ENCODE data around the gene MKLN1. TPM values are rescaled to one million over a fixed set of nuclear protein-coding genes. Genes with fewer than 3 reads are reported as not detected.

The MKLN1 gene
- total and polyA plus RNA-seq, 2 of the 13 experiments (the other 11 are each of a cell fraction or from before 2014, with no cell fraction given), result 33.6 to 43.5 TPM

- no TSS peak for BruUV-seq (replicated peaks)
- 96% methylated on average over 1 of the region's 1 CpG for WGBS (ENCODE audit: low lambda C conversion rate)
Measured at GRCh38 chr7:131454498-131454897, 126.8 kb downstream of the MKLN1 start.

More at GRCh38 chr7:131454498-131454897, 126.8 kb downstream of the MKLN1 start:
- intact Hi-C loops (cut with micrococcal nuclease; ENCODE audit: unreplicated experiment) (no loop called here), in situ Hi-C loops (cut with HindIII; ENCODE audit: extremely low pct_ligation_motif_present, low pct_unique_long_range_greater_than_20kb) (no loop called here)
- Histone ChIP-seq H3K79me2 (ENCODE audit: insufficient read depth, low read length) (no peaks in the 10 kb centered on the region), H2AFZ (ENCODE audit: low read length) (no peak overlapping the region), H3K9ac (ENCODE audit: insufficient read depth, low read depth, low read length) (no peak overlapping the region), H3K27ac (ENCODE audit: extremely low read length, insufficient read depth, low read length) (no peak overlapping the region), H3K27me3 (ENCODE audit: control insufficient read depth in 1 of 2, insufficient read depth in 2 of 2, low read length in 2 of 2) (no peaks in the 10 kb centered on the region), H3K9me3 (ENCODE audit: low read length) (no peaks in the 10 kb centered on the region), H3K36me3 (replicated peaks in 1 of 2; ENCODE audit: control insufficient read depth in 1 of 2, insufficient read depth in 2 of 2, low read length in 2 of 2) (peaks cover 2 to 20% of the 10 kb centered on the region in 2 experiments; a peak in 4 of 5 replicates), H3K4me1 (ENCODE audit: insufficient read depth, low read length) (no peaks in the 10 kb centered on the region), H3K4me2 (ENCODE audit: low read depth, low read length) (no peak overlapping the region), H3K4me3 (replicated peaks in 1 of 3; ENCODE audit: insufficient read depth in 1 of 3, low read depth in 2 of 3, low read length in 3 of 3) (no peak overlapping the region), H4K20me1 (ENCODE audit: insufficient read depth, low read length) (no peaks in the 10 kb centered on the region)
- TF ChIP-seq, protein P1, sequence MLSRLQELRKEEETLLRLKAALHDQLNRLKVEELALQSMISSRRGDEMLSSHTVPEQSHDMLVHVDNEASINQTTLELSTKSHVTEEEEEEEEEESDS (CRISPR knock-in tag; IDR thresholded peaks at IDR 0.05; ENCODE audit: borderline replicate concordance), result no peak
- no peak for TF ChIP-seq HOXA9 (CRISPR knock-in tag; IDR thresholded peaks at IDR 0.05; ENCODE audit: borderline replicate concordance)
- TF ChIP-seq SIN3B (IDR thresholded peaks at IDR 0.05; ENCODE audit: low read length), result no peak
- no peak for TF ChIP-seq HDAC1 (CRISPR knock-in tag; IDR thresholded peaks at IDR 0.05)
- no peak for TF ChIP-seq ZNF10 (CRISPR knock-in tag; IDR thresholded peaks at IDR 0.05; ENCODE audit: borderline replicate concordance, low read depth)
- no peak for TF ChIP-seq ZNF225 (CRISPR knock-in tag; IDR thresholded peaks at IDR 0.05)
- no peak for TF ChIP-seq KAT8 (CRISPR knock-in tag; IDR thresholded peaks at IDR 0.05)
- TF ChIP-seq CERS6 (CRISPR knock-in tag; IDR thresholded peaks at IDR 0.05), result no peak
- no peak for TF ChIP-seq AGO1 (IDR thresholded peaks at IDR 0.05; ENCODE audit: low read depth, low read length, poor library complexity, severe bottlenecking)
- no peak for TF ChIP-seq ZNF354B (CRISPR knock-in tag; IDR thresholded peaks at IDR 0.05)
- TF ChIP-seq, protein P2, sequence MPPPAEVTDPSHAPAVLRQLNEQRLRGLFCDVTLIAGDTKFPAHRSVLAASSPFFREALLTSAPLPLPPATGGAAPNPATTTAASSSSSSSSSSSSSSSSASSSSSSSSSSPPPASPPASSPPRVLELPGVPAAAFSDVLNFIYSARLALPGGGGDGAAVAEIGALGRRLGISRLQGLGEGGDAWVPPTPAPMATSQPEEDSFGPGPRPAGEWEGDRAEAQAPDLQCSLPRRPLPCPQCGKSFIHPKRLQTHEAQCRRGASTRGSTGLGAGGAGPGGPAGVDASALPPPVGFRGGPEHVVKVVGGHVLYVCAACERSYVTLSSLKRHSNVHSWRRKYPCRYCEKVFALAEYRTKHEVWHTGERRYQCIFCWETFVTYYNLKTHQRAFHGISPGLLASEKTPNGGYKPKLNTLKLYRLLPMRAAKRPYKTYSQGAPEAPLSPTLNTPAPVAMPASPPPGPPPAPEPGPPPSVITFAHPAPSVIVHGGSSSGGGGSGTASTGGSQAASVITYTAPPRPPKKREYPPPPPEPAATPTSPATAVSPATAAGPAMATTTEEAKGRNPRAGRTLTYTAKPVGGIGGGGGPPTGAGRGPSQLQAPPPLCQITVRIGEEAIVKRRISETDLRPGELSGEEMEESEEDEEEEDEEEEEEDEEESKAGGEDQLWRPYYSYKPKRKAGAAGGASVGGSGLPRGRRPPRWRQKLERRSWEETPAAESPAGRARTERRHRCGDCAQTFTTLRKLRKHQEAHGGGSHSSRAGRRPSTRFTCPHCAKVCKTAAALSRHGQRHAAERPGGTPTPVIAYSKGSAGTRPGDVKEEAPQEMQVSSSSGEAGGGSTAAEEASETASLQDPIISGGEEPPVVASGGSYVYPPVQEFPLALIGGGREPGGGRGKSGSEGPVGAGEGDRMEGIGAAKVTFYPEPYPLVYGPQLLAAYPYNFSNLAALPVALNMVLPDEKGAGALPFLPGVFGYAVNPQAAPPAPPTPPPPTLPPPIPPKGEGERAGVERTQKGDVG (CRISPR knock-in tag; IDR thresholded peaks at IDR 0.05; ENCODE audit: borderline replicate concordance), result no peak
- TF ChIP-seq, protein P3, sequence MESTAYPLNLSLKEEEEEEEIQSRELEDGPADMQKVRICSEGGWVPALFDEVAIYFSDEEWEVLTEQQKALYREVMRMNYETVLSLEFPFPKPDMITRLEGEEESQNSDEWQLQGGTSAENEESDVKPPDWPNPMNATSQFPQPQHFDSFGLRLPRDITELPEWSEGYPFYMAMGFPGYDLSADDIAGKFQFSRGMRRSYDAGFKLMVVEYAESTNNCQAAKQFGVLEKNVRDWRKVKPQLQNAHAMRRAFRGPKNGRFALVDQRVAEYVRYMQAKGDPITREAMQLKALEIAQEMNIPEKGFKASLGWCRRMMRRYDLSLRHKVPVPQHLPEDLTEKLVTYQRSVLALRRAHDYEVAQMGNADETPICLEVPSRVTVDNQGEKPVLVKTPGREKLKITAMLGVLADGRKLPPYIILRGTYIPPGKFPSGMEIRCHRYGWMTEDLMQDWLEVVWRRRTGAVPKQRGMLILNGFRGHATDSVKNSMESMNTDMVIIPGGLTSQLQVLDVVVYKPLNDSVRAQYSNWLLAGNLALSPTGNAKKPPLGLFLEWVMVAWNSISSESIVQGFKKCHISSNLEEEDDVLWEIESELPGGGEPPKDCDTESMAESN (CRISPR knock-in tag; conservative IDR thresholded peaks at IDR 0.05), result no peak
- CTCF ChIA-PET (ENCODE audit: low intra/inter-chr PET ratio, low total read pairs), result no interaction called here
- no peak for ATAC-seq
- FAIRE-seq, result no peak
- POLR2A ChIA-PET, result no interaction called here
- DNase-seq (ENCODE audit: low spot score), result no peak

Measured in HepG2 (cell line).